A673 (cell line): Measurements from ENCODE around the gene QRICH2. TPM values are rescaled to one million over a fixed set of nuclear protein-coding genes. Genes with fewer than 3 reads are reported as not detected.

Source experiments
- BruUV-seq: library from RNA; stranded (reverse); fragments of 400-500 nt; replicated peaks from 2 replicates; lab custom pipeline; 2021; lab: Mats Ljungman, UMichigan
- CTCF ChIA-PET: fragments of 300-600 bp; sonication (Branson Sonifier 250); formaldehyde crosslinking; loops from one replicate; lab custom pipeline; 2022; ENCODE audit warnings: antibody characterized with exemption; lab: Charles Lee
- POLR2A ChIA-PET: fragments of 300-600 bp; sonication (Branson Sonifier 250); formaldehyde crosslinking; loops from one replicate; lab custom pipeline; 2022; ENCODE audit warnings: antibody characterized with exemption; ENCODE audit not compliant: low non-redundant PET; lab: Charles Lee
- DNase-seq: peaks from one replicate; pipeline ENCODE4 v3.0.0-alpha.2; 2015; ENCODE audit warnings: low spot score
- H3K27ac ChIP-seq: fragments of 200-600 bp; sonication (generic); 2 replicates; pipeline ENCODE4 v1.5.1; 2016; ENCODE audit warnings: mixed run types, low read depth, mild to moderate bottlenecking, mixed read lengths, antibody characterized with exemption, low read length; ENCODE audit not compliant: poor library complexity, severe bottlenecking
- H3K27me3 ChIP-seq: fragments of 200-600 bp; sonication (generic); replicated peaks from 2 replicates; pipeline ENCODE4 v1.6.1; 2017; ENCODE audit warnings: mixed run types, low read depth, mild to moderate bottlenecking, mixed read lengths, antibody characterized with exemption, low read length; ENCODE audit not compliant: insufficient read depth, poor library complexity
- H3K36me3 ChIP-seq: fragments of 200-600 bp; sonication (generic); 2 replicates; pipeline ENCODE4 v1.6.1; 2016; ENCODE audit warnings: mixed run types, mild to moderate bottlenecking, mixed read lengths, antibody characterized with exemption, low read length; ENCODE audit not compliant: insufficient read depth, poor library complexity, severe bottlenecking
- H3K4me1 ChIP-seq: fragments of 200-600 bp; sonication (generic); 2 replicates; pipeline ENCODE4 v1.6.1; 2017; ENCODE audit warnings: mixed run types, mild to moderate bottlenecking, mixed read lengths, antibody characterized with exemption, low read length; ENCODE audit not compliant: insufficient read depth, poor library complexity, severe bottlenecking
- H3K4me3 ChIP-seq: fragments of 200-600 bp; sonication (generic); 2 replicates; pipeline ENCODE4 v1.5.1; 2016; ENCODE audit warnings: low read depth, mixed run types, mild to moderate bottlenecking, mixed read lengths, low read length; ENCODE audit not compliant: poor library complexity, severe bottlenecking
- H3K9me3 ChIP-seq: fragments of 200-600 bp; sonication (generic); 2 replicates; pipeline ENCODE4 v1.6.1; 2016; ENCODE audit warnings: mixed run types, low read depth, mild to moderate bottlenecking, mixed read lengths, antibody characterized with exemption, low read length; ENCODE audit not compliant: poor library complexity, severe bottlenecking
- CTCF ChIP-seq: fragments of 300-800, 200-600 bp; sonication (generic); conservative IDR thresholded peaks from 2 replicates; pipeline ENCODE4 v1.5.1; 2017; ENCODE audit warnings: low read depth, mild to moderate bottlenecking, antibody characterized with exemption, low read length, moderate library complexity, mixed read lengths
- EZH2 ChIP-seq: fragments of 200-600 bp; sonication (generic); IDR thresholded peaks from 2 replicates; pipeline ENCODE4 v1.6.1; 2017; ENCODE audit warnings: borderline replicate concordance, low read depth, mild to moderate bottlenecking, mixed read lengths, antibody characterized with exemption, low read length; ENCODE audit not compliant: poor library complexity, severe bottlenecking
- intact Hi-C: fragments of 100-400 bp; cut with micrococcal nuclease; formaldehyde crosslinking; loops from one replicate; pipeline ENCODE4 v1.10.0; 2022; ENCODE audit not compliant: unreplicated experiment
- total RNA-seq: library from RNA; stranded (reverse); gene quantifications from 2 replicates; pipeline ENCODE4 v1.2.3, GENCODE V29; 2021

Gene QRICH2
- total RNA-seq, 1 experiment from 2014 or later: 4.3 TPM

GRCh38 chr17:76296186-76296585, 11.9 kb downstream of the QRICH2 start:
- Histone ChIP-seq H3K9me3 (no peaks in the 10 kb centered on the region), H3K27ac (no peak overlapping the region), H3K36me3 (no peaks in the 10 kb centered on the region), H3K4me1 (no peaks in the 10 kb centered on the region), H3K27me3 (no peaks in the 10 kb centered on the region), H3K4me3 (no peak overlapping the region)
- intact Hi-C loops: no loop called here
- no TSS peak for BruUV-seq
- CTCF ChIA-PET: no interaction called here
- POLR2A ChIA-PET: no interaction called here
- no peak for DNase-seq
- TF ChIP-seq CTCF (no peak), EZH2 (no peak)

- H3K27me3 ChIP-seq: no peaks in the 10 kb centered on the region
- no peak overlapping the region for H3K27ac ChIP-seq
- intact Hi-C loops: no loop called here
- H3K4me1 ChIP-seq: no peaks in the 10 kb centered on the region
- H3K4me3 ChIP-seq: no peak overlapping the region
- ChIA-PET POLR2A (no interaction called here), CTCF (no interaction called here)
- DNase-seq: no peak
- BruUV-seq: no TSS peak
- TF ChIP-seq CTCF: no peak
- TF ChIP-seq EZH2: no peak
- no peaks in the 10 kb centered on the region for H3K36me3 ChIP-seq
- no peaks in the 10 kb centered on the region for H3K9me3 ChIP-seq
Observed at GRCh38 chr17:76293106-76293505, 15.0 kb downstream of the QRICH2 start.

GRCh38 chr17:76292567-76292966, 15.5 kb downstream of the QRICH2 start:
- TF ChIP-seq CTCF: no peak
- TF ChIP-seq EZH2: no peak
- ChIA-PET CTCF (no interaction called here), POLR2A (no interaction called here)
- Histone ChIP-seq H3K36me3 (no peaks in the 10 kb centered on the region), H3K9me3 (no peaks in the 10 kb centered on the region), H3K27me3 (no peaks in the 10 kb centered on the region), H3K27ac (no peak overlapping the region), H3K4me3 (no peak overlapping the region), H3K4me1 (no peaks in the 10 kb centered on the region)
- no peak for DNase-seq
- intact Hi-C loops: no loop called here
- BruUV-seq: no TSS peak
